CD8-positive, alpha-beta memory T cell (primary cell): ENCODE data around the gene FMO2. TPM values are rescaled to one million over a fixed set of nuclear protein-coding genes. Genes with fewer than 3 reads are reported as not detected.
A peak's percentile ranks its signal among the peaks of the same experiment; 100 is the strongest.

Experiments
- CTCF ChIA-PET: fragments of 350-600 bp; sonication (Branson Sonifier 250); formaldehyde crosslinking; loops from one replicate; lab custom pipeline; 2021; ENCODE audit warnings: antibody characterized with exemption; lab: Charles Lee
- POLR2A ChIA-PET: fragments of 350-600 bp; sonication (Branson Sonifier 250); formaldehyde crosslinking; loops from one replicate; lab custom pipeline; 2021; ENCODE audit warnings: antibody characterized with exemption; lab: Charles Lee
- DNase-seq, 5 donors: peaks; one replicate each; pipeline versions ENCODE4 v3.0.0 to v3.0.0-alpha.2; 2020 to 2022; ENCODE audit warnings: mixed read lengths in 1 of 5
- H3K27ac ChIP-seq: one replicate; pipeline ENCODE4 v1.7.0; 2013; ENCODE audit warnings: low read depth, mild to moderate bottlenecking, low read length, moderate library complexity
- H3K27me3 ChIP-seq: 2 replicates; pipeline ENCODE4 v1.7.0; 2013; ENCODE audit warnings: low read length, mild to moderate bottlenecking; ENCODE audit not compliant: insufficient read depth, poor library complexity, severe bottlenecking
- H3K36me3 ChIP-seq: 2 replicates; pipeline ENCODE4 v1.7.0; 2013; ENCODE audit warnings: mild to moderate bottlenecking, low read length, moderate library complexity; ENCODE audit not compliant: insufficient read depth
- H3K4me1 ChIP-seq: 2 replicates; pipeline ENCODE4 v1.7.0; 2013; ENCODE audit warnings: mild to moderate bottlenecking, low read length, moderate library complexity; ENCODE audit not compliant: insufficient read depth
- H3K4me3 ChIP-seq: 2 replicates; pipeline ENCODE4 v1.7.0; 2013; ENCODE audit warnings: mild to moderate bottlenecking, low read length
- H3K9me3 ChIP-seq: 2 replicates; pipeline ENCODE4 v1.7.0; 2013; ENCODE audit warnings: mild to moderate bottlenecking, low read length
- H3K27ac Mint-ChIP-seq, 8 donors: one replicate each; pipeline ENCODE4 v1.8.0; 2020 to 2021; ENCODE audit warnings: mixed read lengths in 8 of 8, mild to moderate bottlenecking in 6 of 8, inconsistent platforms in 3 of 8, moderate library complexity in 3 of 8
- H3K27me3 Mint-ChIP-seq, 2 donors: one replicate each; pipeline ENCODE4 v1.8.0; 2020 to 2021; ENCODE audit warnings: mixed read lengths in 2 of 2, mild to moderate bottlenecking in 1 of 2, moderate library complexity in 1 of 2
- H3K36me3 Mint-ChIP-seq, 3 donors: one replicate each; pipeline ENCODE4 v1.8.0; 2020 to 2021; ENCODE audit warnings: mixed read lengths in 3 of 3, inconsistent platforms in 1 of 3, mild to moderate bottlenecking in 1 of 3
- H3K4me1 Mint-ChIP-seq, 3 donors: one replicate each; pipeline ENCODE4 v1.8.0; 2020 to 2021; ENCODE audit warnings: mixed read lengths in 3 of 3, inconsistent platforms in 1 of 3, mild to moderate bottlenecking in 1 of 3
- H3K4me3 Mint-ChIP-seq, 7 donors: one replicate each; pipeline ENCODE4 v1.8.0; 2020 to 2021; ENCODE audit warnings: mixed read lengths in 7 of 7, mild to moderate bottlenecking in 6 of 7, moderate library complexity in 4 of 7, inconsistent platforms in 2 of 7
- H3K9me3 Mint-ChIP-seq, 5 donors: one replicate each; pipeline ENCODE4 v1.8.0; 2020 to 2022; ENCODE audit warnings: mixed read lengths in 5 of 5, mild to moderate bottlenecking in 3 of 5, moderate library complexity in 2 of 5, inconsistent platforms in 1 of 5
- polyA plus RNA-seq: library from polyadenylated mRNA; unstranded; fragments of 300-500 nt; fragmentation: Illumina TruSeq; gene quantifications from one replicate; pipeline ENCODE4 v1.2.3, GENCODE V29; 2021
- total RNA-seq, 2 experiments: library from RNA; stranded (reverse); gene quantifications; one replicate each; pipeline ENCODE4 v1.2.3, GENCODE V29; 2021

FMO2 gene
- total and polyA plus RNA-seq, 3 experiments from 2014 or later: not detected

DNA sequence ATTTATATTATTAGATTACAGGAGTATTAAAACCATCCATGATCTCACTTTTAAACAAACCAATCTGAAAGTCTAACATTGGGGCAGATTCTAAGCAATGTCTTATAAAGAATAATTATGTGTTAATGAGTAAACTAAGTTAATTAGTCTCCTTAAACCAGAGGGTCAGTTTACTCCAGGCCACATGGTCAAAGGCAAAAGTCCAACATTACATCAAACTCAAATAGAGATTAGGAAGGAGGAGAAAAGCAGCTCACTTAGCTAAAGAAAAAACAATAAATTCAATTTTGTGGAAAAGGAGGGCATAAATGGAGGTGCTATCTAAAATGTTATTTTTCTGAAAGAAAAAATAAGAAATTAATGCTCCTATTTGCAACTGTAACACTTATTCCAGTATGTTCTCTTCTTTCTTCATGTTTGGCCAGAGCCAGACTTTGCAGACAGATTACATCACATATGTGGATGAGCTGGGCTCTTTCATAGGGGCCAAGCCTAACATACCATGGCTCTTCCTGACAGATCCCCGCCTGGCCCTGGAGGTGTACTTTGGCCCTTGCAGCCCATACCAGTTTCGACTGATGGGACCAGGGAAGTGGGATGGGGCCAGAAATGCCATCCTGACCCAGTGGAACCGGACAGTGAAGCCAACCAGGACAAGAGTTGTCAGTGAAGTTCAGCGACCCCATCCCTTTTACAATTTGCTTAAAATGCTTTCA is 24.3 kb upstream of the FMO2 start:
- no peak overlapping the region for H3K4me3 ChIP-seq
- H3K36me3 ChIP-seq: no peaks in the 10 kb centered on the region
- Mint-ChIP-seq H3K36me3 (no peaks in the 10 kb centered on the region), H3K4me3 (no peak overlapping the region), H3K27ac (no peak overlapping the region), H3K4me1 (no peaks in the 10 kb centered on the region), H3K9me3 (no peaks in the 10 kb centered on the region), H3K27me3 (peaks cover 3 to 4% of the 10 kb centered on the region in 2 donors)
- CTCF ChIA-PET: no interaction called here
- no peak overlapping the region for H3K27ac ChIP-seq
- no peak for DNase-seq
- no peaks in the 10 kb centered on the region for H3K4me1 ChIP-seq
- H3K9me3 ChIP-seq: no peaks in the 10 kb centered on the region
- no peaks in the 10 kb centered on the region for H3K27me3 ChIP-seq
- POLR2A ChIA-PET: no interaction called here

DNA sequence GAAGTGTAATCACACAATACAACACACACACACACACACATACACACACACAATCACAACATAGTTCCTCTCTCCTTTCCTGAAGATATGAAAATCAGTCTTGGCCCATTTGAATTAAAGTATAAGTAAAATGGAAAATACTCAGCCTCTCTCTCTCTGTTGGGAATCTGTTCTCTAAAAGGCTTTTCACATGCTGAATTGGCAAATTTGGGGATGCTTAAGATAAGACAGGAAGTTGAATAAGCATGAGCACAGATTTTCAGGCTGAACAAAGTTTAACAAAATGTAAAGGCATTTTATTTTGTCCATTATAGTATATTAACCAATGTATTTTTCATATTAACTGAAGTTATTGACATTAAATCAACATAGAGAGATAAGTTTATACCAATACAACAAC is 23.7 kb upstream of the FMO2 start:
- H3K4me3 Mint-ChIP-seq: no peak overlapping the region
- H3K27me3 ChIP-seq: no peaks in the 10 kb centered on the region
- no peaks in the 10 kb centered on the region for H3K9me3 ChIP-seq
- no peaks in the 10 kb centered on the region for H3K9me3 Mint-ChIP-seq
- H3K27me3 Mint-ChIP-seq: peaks cover 3% of the 10 kb centered on the region in 2 donors
- H3K4me3 ChIP-seq: no peak overlapping the region
- POLR2A ChIA-PET: no interaction called here
- no peaks in the 10 kb centered on the region for H3K36me3 ChIP-seq
- DNase-seq: no peak
- no peak overlapping the region for H3K27ac ChIP-seq
- H3K27ac Mint-ChIP-seq: no peak overlapping the region
- no peaks in the 10 kb centered on the region for H3K36me3 Mint-ChIP-seq
- CTCF ChIA-PET: no interaction called here
- H3K4me1 Mint-ChIP-seq: no peaks in the 10 kb centered on the region
- H3K4me1 ChIP-seq: no peaks in the 10 kb centered on the region

GRCh38 chr1:171166361-171166760 is 18.7 kb upstream of the FMO2 start:
- Histone ChIP-seq H3K4me3 (no peak overlapping the region), H3K27me3 (no peaks in the 10 kb centered on the region), H3K36me3 (no peaks in the 10 kb centered on the region), H3K4me1 (no peaks in the 10 kb centered on the region), H3K27ac (no peak overlapping the region), H3K9me3 (no peaks in the 10 kb centered on the region)
- no peak overlapping the region for H3K4me3 Mint-ChIP-seq
- DNase-seq: no peak
- H3K27ac Mint-ChIP-seq: no peak overlapping the region
- no peaks in the 10 kb centered on the region for H3K36me3 Mint-ChIP-seq
- ChIA-PET CTCF (no interaction called here), POLR2A (no interaction called here)
- no peaks in the 10 kb centered on the region for H3K4me1 Mint-ChIP-seq
- peaks cover 6 to 19% of the 10 kb centered on the region in 2 donors for H3K27me3 Mint-ChIP-seq
- peaks cover 0 to 3% (median 0%) of the 10 kb centered on the region in 5 donors for H3K9me3 Mint-ChIP-seq

DNA sequence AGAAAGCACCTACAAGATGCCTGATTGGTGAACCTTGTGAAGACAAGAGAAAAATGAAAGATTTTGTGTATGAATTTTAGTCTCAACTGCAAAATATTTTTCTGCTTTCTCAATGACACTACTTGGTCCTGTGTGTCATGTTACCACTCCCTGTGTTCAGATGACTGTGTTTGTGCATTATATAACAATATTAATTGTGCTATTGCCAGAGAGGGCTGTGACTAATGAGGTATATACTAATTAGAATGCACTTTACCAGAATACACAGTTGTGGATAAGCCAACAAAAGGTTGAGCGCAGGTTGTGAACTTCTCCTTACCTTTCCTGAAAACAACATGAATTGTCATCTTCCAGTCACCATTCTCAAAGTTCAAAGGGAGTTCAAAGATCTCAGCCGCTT is 17.3 kb upstream of the FMO2 start:
- ChIA-PET CTCF (no interaction called here), POLR2A (no interaction called here)
- Histone ChIP-seq H3K36me3 (no peaks in the 10 kb centered on the region), H3K27ac (no peak overlapping the region), H3K4me3 (no peak overlapping the region), H3K9me3 (no peaks in the 10 kb centered on the region), H3K4me1 (no peaks in the 10 kb centered on the region), H3K27me3 (no peaks in the 10 kb centered on the region)
- Mint-ChIP-seq H3K27ac (no peak overlapping the region), H3K4me3 (no peak overlapping the region), H3K4me1 (no peaks in the 10 kb centered on the region), H3K9me3 (peaks cover 0 to 3% (median 0%) of the 10 kb centered on the region in 5 donors), H3K36me3 (no peaks in the 10 kb centered on the region), H3K27me3 (peaks cover 6 to 19% of the 10 kb centered on the region in 2 donors)
- DNase-seq: no peak

- POLR2A ChIA-PET: no interaction called here
- H3K27me3 ChIP-seq: no peaks in the 10 kb centered on the region
- H3K9me3 ChIP-seq: no peaks in the 10 kb centered on the region
- Mint-ChIP-seq H3K27ac (no peak overlapping the region), H3K4me1 (no peaks in the 10 kb centered on the region), H3K4me3 (no peak overlapping the region), H3K27me3 (peaks cover 11 to 32% of the 10 kb centered on the region in 2 donors), H3K9me3 (peaks cover 0 to 3% (median 0%) of the 10 kb centered on the region in 5 donors), H3K36me3 (no peaks in the 10 kb centered on the region)
- no peak overlapping the region for H3K4me3 ChIP-seq
- no peaks in the 10 kb centered on the region for H3K36me3 ChIP-seq
- CTCF ChIA-PET: no interaction called here
- no peaks in the 10 kb centered on the region for H3K4me1 ChIP-seq
- no peak for DNase-seq
- no peak overlapping the region for H3K27ac ChIP-seq
Observed at GRCh38 chr1:171172471-171172870, 12.6 kb upstream of the FMO2 start.

DNA sequence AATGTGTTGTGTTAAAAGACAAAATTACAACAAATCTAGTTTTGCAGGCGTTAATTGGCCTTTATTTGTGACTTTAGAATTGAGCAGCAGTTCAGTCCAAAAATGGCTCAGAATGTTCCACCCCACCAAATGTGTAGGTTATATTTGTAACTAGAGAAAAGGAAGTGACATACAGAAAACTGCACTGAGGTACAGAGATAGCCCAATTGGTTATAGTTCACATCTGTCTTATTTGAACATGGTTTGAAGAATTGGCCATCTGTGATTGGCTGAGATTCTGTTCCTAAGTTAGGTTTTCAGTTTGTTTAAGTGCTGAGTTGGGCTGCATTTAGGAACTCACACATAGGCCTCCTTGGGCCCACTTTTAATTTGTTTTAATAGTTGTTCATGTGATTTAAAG is 12.0 kb upstream of the FMO2 start:
- POLR2A ChIA-PET: no interaction called here
- CTCF ChIA-PET: no interaction called here
- H3K27me3 Mint-ChIP-seq: peaks cover 11 to 32% of the 10 kb centered on the region in 2 donors

GRCh38 chr1:171174560-171175294 is 10.4 kb upstream of the FMO2 start:
- Histone ChIP-seq H3K27ac (no peak overlapping the region), H3K36me3 (no peaks in the 10 kb centered on the region), H3K4me3 (no peak overlapping the region), H3K4me1 (no peaks in the 10 kb centered on the region), H3K9me3 (no peaks in the 10 kb centered on the region), H3K27me3 (no peaks in the 10 kb centered on the region)
- CTCF ChIA-PET: no interaction called here
- Mint-ChIP-seq H3K36me3 (no peaks in the 10 kb centered on the region), H3K4me3 (no peak overlapping the region), H3K27me3 (peaks cover 8 to 24% of the 10 kb centered on the region in 2 donors), H3K4me1 (no peaks in the 10 kb centered on the region), H3K27ac (no peak overlapping the region), H3K9me3 (peaks cover 0 to 2% (median 0%) of the 10 kb centered on the region in 5 donors)
- POLR2A ChIA-PET: no interaction called here
- no peak for DNase-seq

More for the DNA sequence above, 12.0 kb upstream of the FMO2 start:
- Histone ChIP-seq H3K27ac (no peak overlapping the region), H3K4me3 (no peak overlapping the region), H3K9me3 (no peaks in the 10 kb centered on the region), H3K4me1 (no peaks in the 10 kb centered on the region), H3K27me3 (no peaks in the 10 kb centered on the region), H3K36me3 (no peaks in the 10 kb centered on the region)
- no peak for DNase-seq
- H3K4me3 Mint-ChIP-seq: no peak overlapping the region
- no peak overlapping the region for H3K27ac Mint-ChIP-seq
- peaks cover 0 to 3% (median 0%) of the 10 kb centered on the region in 5 donors for H3K9me3 Mint-ChIP-seq
- no peaks in the 10 kb centered on the region for H3K36me3 Mint-ChIP-seq
- H3K4me1 Mint-ChIP-seq: no peaks in the 10 kb centered on the region

DNA sequence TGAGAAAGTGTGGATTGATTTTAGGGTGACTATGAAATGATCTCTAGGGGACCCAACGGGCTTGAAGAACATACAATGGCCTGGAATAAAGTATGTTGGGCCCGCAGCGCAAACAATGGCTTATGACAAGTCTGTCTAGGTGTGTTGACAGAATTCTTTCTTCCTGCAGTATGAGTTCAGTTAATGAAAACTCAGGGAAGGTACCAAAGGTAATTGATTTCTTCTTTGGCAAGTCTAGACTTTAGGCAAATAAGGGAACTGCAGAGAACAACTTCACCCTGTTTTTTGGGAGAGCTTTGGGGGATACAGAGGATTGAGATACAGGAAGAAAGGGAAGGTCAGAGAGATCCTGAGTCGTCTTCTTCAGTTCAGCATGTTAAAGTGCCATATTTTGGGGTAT is 7.8 kb upstream of the FMO2 start:
- CTCF ChIA-PET: no interaction called here
- H3K36me3 Mint-ChIP-seq: no peaks in the 10 kb centered on the region

More for the DNA sequence above, 7.8 kb upstream of the FMO2 start:
- peaks cover 0 to 2% (median 0%) of the 10 kb centered on the region in 5 donors for H3K9me3 Mint-ChIP-seq
- H3K4me3 Mint-ChIP-seq: no peak overlapping the region
- Histone ChIP-seq H3K4me1 (no peaks in the 10 kb centered on the region), H3K36me3 (no peaks in the 10 kb centered on the region), H3K4me3 (no peak overlapping the region), H3K27ac (no peak overlapping the region), H3K27me3 (no peaks in the 10 kb centered on the region), H3K9me3 (no peaks in the 10 kb centered on the region)
- POLR2A ChIA-PET: no interaction called here
- no peaks in the 10 kb centered on the region for H3K4me1 Mint-ChIP-seq
- H3K27me3 Mint-ChIP-seq: peaks cover 6 to 13% of the 10 kb centered on the region in 2 donors
- no peak for DNase-seq
- peak overlapping the region in 1 of 8 donors; percentile 52 for H3K27ac Mint-ChIP-seq
